Mucosa of rectum (tissue), 2 donors: ENCODE measurements around the gene UGT1A5.

Experiments used
- H3K27ac ChIP-seq, 2 donors: one replicate each; pipeline ENCODE4 v1.7.0; 2013; ENCODE audit warnings: inconsistent platforms in 2 of 2, low read depth in 2 of 2, low read length in 2 of 2
- H3K27me3 ChIP-seq, 2 donors: one replicate each; pipeline ENCODE4 v1.7.0; 2013; ENCODE audit warnings: low read length in 2 of 2; ENCODE audit not compliant: control insufficient read depth in 2 of 2, insufficient read depth in 2 of 2
- H3K36me3 ChIP-seq, 2 donors: one replicate each; pipeline ENCODE4 v1.7.0; 2013; ENCODE audit warnings: low read length in 2 of 2; ENCODE audit not compliant: control insufficient read depth in 2 of 2, insufficient read depth in 2 of 2
- H3K4me1 ChIP-seq, 2 donors: one replicate each; pipeline ENCODE4 v1.7.0; 2013; ENCODE audit warnings: low read length in 2 of 2, mild to moderate bottlenecking in 1 of 2; ENCODE audit not compliant: control insufficient read depth in 2 of 2, insufficient read depth in 2 of 2
- H3K4me3 ChIP-seq, 2 donors: one replicate each; pipeline ENCODE4 v1.7.0; 2013; ENCODE audit warnings: low read length in 2 of 2
- H3K9ac ChIP-seq, 2 donors: one replicate each; pipeline ENCODE4 v1.7.0; 2013; ENCODE audit warnings: low read length in 2 of 2, low read depth in 1 of 2, mild to moderate bottlenecking in 1 of 2
- H3K9me3 ChIP-seq, 2 donors: one replicate each; pipeline ENCODE4 v1.7.0; 2013; ENCODE audit warnings: low read length in 2 of 2; ENCODE audit not compliant: control insufficient read depth in 2 of 2
- donor health status: healthy.
- donor health status: Normal muscosa, but diverticular disease.

The UGT1A5 gene

DNA sequence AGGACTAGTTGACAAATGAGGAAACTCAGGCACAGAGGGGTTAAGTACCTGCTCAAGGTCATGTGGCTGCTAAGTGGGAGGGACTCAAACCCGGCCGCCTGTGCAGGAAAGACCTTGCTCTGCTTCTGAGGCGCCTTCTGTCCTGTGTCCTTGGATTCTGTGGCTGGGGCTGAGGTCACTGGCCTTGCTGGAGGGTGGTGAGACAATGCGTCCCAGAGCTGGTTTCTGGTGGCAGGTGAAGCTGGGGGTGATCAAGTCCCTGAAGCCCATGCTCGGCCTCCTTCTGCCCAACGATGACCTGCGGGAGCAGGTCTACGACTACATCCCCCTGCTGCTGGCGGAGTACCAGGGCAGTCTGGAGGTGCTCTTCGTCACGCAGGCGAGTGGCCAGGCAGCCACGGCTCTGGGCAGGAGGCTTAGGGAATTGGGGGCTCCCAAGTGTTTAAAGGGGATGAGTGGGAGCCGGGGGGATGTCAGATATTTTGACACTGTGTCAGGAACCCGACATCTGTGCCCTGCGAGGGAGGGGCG is 81.5 kb downstream of the UGT1A5 start:
- no peak overlapping the region for H3K27ac ChIP-seq
- no peaks in the 10 kb centered on the region for H3K4me1 ChIP-seq
- no peaks in the 10 kb centered on the region for H3K9me3 ChIP-seq
- H3K27me3 ChIP-seq, result peaks cover 0 to 3% of the 10 kb centered on the region in 2 donors
- no peaks in the 10 kb centered on the region for H3K36me3 ChIP-seq
- H3K9ac ChIP-seq, result no peak overlapping the region
- no peak overlapping the region for H3K4me3 ChIP-seq

DNA sequence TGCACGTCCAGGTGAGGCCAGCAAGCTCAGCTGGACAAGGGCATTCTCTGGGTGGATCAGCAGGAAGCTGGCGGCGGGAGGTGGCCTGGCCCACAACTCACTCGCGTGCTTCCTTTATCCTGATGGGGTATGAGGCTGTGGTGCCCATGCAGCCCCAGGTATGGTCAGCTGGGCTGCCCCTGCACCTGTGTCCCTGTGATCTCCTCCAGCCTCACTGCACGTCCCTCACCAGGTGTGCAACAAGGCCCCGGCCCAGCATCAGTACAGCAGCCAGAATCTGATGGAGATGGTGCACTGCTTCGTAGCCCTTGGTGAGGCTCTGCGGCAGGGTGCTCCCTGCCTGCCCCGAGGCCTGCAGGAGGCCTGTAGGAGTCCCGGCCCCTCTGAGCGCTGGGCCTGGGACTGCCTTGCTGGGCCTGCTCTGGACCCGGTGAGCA is 83.0 kb downstream of the UGT1A5 start:
- no peaks in the 10 kb centered on the region for H3K36me3 ChIP-seq
- no peak overlapping the region for H3K4me3 ChIP-seq
- H3K9ac ChIP-seq, result no peak overlapping the region
- H3K4me1 ChIP-seq, result no peaks in the 10 kb centered on the region
- H3K27me3 ChIP-seq, result peaks cover 0 to 3% of the 10 kb centered on the region in 2 donors
- H3K9me3 ChIP-seq, result no peaks in the 10 kb centered on the region
- no peak overlapping the region for H3K27ac ChIP-seq

GRCh38 chr2:233796254-233796653 is 83.5 kb downstream of the UGT1A5 start:
- no peak overlapping the region for H3K4me3 ChIP-seq

DNA sequence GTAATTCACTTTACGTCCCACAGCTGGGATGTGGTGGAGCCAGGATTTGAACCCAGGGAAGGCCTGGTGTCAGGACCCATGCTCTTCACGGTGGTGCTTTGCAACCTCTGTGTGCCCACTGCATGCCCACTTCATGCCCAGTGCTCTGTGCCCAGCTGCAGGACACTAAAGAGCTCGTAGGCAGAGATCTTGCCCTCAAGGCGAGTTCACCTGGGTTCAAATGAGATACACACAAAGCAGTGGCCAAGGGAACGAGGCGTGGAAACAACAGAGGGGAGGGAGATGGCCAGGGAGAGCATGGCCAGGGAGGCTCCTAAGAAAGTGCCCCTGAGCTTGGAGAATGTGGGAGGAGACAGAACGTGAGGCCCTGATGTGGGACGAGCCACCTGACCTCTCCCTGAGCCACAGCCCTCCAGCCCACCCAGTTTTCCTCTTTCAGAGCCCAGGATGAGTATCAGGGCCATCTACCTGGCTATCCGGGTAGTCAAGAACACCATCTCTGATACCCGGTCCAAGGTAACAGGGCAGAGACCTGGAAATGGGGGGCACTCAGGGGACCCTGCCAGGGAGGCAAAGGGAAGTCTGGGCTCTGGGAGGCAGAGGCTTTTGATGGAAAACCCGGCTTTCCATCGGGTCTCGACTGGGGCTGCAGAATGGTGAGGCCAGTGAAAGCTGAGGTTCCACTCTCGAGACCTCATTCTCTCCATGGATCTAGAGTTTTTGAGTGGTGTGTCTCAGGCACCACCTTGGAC is 85.8 kb downstream of the UGT1A5 start:
- peaks cover 0 to 4% of the 10 kb centered on the region in 2 donors for H3K27me3 ChIP-seq
- no peaks in the 10 kb centered on the region for H3K4me1 ChIP-seq
- no peaks in the 10 kb centered on the region for H3K36me3 ChIP-seq
- no peaks in the 10 kb centered on the region for H3K9me3 ChIP-seq
- H3K4me3 ChIP-seq, result no peak overlapping the region
- no peak overlapping the region for H3K9ac ChIP-seq
- H3K27ac ChIP-seq, result no peak overlapping the region

More at GRCh38 chr2:233796254-233796653, 83.5 kb downstream of the UGT1A5 start:
- Histone ChIP-seq H3K36me3 (no peaks in the 10 kb centered on the region), H3K4me1 (no peaks in the 10 kb centered on the region), H3K27ac (no peak overlapping the region), H3K9me3 (no peaks in the 10 kb centered on the region), H3K9ac (no peak overlapping the region), H3K27me3 (peaks cover 0 to 3% of the 10 kb centered on the region in 2 donors)

DNA sequence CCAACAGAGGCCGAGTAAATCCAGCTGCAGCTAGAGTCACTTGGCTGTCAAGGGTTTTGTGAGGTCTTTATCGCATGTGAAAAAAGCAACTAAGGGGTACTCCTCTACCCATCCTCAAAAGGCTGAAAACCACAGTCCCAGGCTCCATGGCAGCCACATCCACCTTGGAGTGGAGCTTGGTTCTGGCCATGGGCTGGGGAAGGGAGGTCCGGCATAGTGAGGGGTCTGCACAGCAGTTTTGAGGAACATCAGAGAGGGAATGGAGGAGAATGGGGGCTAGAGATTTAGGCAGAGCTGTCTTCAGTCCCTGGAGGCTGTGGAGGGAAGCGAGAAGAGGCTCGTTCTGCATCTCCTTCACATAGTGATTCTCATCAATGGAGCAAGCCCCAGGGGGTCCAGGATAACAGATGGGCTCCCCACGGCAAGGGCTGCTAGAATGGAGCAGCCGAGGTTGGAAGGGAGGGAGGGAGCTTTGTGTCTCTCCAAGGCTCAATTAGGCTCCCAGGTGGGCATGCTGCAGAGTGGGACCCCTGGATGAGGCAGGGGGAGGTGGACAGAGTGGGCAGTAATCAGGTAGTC is 86.5 kb downstream of the UGT1A5 start:
- no peaks in the 10 kb centered on the region for H3K36me3 ChIP-seq
- no peak overlapping the region for H3K27ac ChIP-seq
- no peak overlapping the region for H3K9ac ChIP-seq
- no peaks in the 10 kb centered on the region for H3K9me3 ChIP-seq
- H3K4me3 ChIP-seq, result no peak overlapping the region
- H3K4me1 ChIP-seq, result no peaks in the 10 kb centered on the region
- H3K27me3 ChIP-seq, result peaks cover 0 to 9% of the 10 kb centered on the region in 2 donors

- no peak overlapping the region for H3K9ac ChIP-seq
- no peak overlapping the region for H3K4me3 ChIP-seq
- peaks cover 0 to 9% of the 10 kb centered on the region in 2 donors for H3K27me3 ChIP-seq
- H3K9me3 ChIP-seq, result no peaks in the 10 kb centered on the region
- no peaks in the 10 kb centered on the region for H3K36me3 ChIP-seq
- no peaks in the 10 kb centered on the region for H3K4me1 ChIP-seq
- H3K27ac ChIP-seq, result no peak overlapping the region
Observed at GRCh38 chr2:233799716-233800115, 87.0 kb downstream of the UGT1A5 start.

- Histone ChIP-seq H3K4me1 (no peaks in the 10 kb centered on the region), H3K9ac (no peak overlapping the region), H3K27ac (no peak overlapping the region), H3K27me3 (peaks cover 0 to 9% of the 10 kb centered on the region in 2 donors), H3K4me3 (no peak overlapping the region), H3K9me3 (no peaks in the 10 kb centered on the region), H3K36me3 (no peaks in the 10 kb centered on the region)
Observed at GRCh38 chr2:233800208-233800607, 87.5 kb downstream of the UGT1A5 start.

DNA sequence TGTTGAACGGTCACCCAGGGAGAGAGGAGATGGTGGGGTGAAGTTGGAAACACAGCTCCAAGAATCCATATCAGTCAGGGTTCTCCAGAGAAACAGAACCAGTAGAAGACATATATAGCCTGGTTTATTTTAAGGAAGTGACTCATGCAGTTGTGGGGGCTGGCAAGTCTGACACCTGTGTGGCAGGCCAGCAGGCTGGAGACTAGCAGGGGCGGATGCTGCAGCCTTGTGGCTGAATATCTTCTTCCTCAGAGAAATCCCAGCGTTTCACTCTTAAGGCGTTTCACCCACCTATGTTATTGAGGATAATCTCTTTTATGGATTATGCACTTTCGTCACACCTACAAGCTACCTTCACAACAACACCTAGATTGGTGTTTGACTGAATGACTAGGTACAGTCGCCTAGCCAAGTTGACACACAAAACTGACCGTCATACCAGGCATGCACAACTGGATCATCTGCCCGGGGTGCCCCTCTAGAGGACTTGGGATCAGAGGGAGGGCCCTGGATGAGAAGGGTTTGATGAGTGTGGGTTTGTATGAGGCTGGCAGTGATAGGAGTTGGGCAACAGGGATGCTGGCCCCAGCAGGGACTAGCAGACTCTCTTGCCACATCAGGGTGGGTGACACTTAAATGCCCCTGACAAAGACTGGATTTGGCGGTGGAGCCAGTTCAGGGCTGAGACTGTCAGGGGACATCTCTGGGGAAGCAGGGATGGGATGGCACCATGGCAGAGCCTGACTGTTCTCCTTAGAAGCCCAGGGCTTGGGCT is 88.8 kb downstream of the UGT1A5 start:
- Histone ChIP-seq H3K4me3 (no peak overlapping the region), H3K9ac (no peak overlapping the region), H3K36me3 (no peaks in the 10 kb centered on the region), H3K9me3 (no peaks in the 10 kb centered on the region), H3K27me3 (peaks cover 0 to 9% of the 10 kb centered on the region in 2 donors), H3K4me1 (no peaks in the 10 kb centered on the region), H3K27ac (no peak overlapping the region)

DNA sequence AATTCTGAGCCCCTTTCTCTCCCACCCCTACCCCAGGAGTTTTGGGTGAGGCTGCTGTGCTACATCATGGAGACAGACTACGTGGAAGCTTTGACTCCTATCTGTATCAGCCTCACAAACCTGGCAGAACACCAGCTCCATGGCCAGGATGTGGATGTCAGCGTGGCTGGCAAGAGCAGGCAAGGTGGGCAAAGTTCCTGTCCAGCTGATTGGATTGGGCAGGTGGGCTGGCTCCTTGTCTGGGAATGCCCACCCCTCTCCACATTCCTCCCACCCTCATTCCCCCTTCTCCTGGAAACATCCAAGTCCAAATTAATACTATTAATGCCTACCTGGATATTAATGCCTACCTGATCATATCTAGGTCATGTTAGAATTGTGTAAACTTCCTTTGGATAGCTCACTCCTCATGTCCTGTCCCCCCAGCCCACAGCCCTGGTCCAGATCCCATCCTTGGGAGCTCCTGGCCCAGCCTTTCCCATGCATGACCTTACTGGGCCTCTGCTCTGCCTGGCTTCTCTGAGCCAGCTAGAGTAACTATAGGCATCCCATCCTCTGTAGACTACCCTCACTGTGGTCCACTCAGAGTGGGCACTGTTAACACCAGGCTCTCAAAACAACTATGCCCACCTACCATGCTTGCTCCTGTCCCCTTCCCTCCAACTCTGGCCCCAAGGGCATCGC is 89.6 kb downstream of the UGT1A5 start:
- no peak overlapping the region for H3K4me3 ChIP-seq
- H3K9me3 ChIP-seq, result no peaks in the 10 kb centered on the region
- no peak overlapping the region for H3K9ac ChIP-seq

More for the DNA sequence above, 89.6 kb downstream of the UGT1A5 start:
- Histone ChIP-seq H3K27me3 (peaks cover 0 to 9% of the 10 kb centered on the region in 2 donors), H3K4me1 (no peaks in the 10 kb centered on the region), H3K36me3 (no peaks in the 10 kb centered on the region), H3K27ac (no peak overlapping the region)
